Vagina (tissue), 2 donors: ENCODE measurements around the gene H6PD.

Source experiments
- CTCF ChIP-seq, 3 experiments: fragments of 450-650 bp in 2 of 3; fragments of 200-600 bp in 1 of 3; sonication (generic) in 1 of 3; IDR thresholded peaks; one replicate each; pipeline ENCODE4 v1.5.1; 2017 to 2019; ENCODE audit warnings: antibody characterized with exemption in 3 of 3, mild to moderate bottlenecking in 2 of 3, moderate library complexity in 2 of 3
- POLR2A ChIP-seq, 2 donors: fragments of 450-650 bp; IDR thresholded peaks; one replicate each; pipeline ENCODE4 v1.6.1; 2017; ENCODE audit warnings: antibody characterized with exemption in 2 of 2, mild to moderate bottlenecking in 2 of 2, moderate library complexity in 2 of 2

GRCh38 chr1:9313576-9313975 lies 79.0 kb downstream of the H6PD start:
- TF ChIP-seq POLR2A (IDR thresholded peaks at IDR 0.05) = no peak
- no peak for TF ChIP-seq CTCF (IDR thresholded peaks at IDR 0.05)
